Daoy (cell line): Measurements from ENCODE around the gene RUNX1. TPM values are rescaled to one million over a fixed set of nuclear protein-coding genes. Genes with fewer than 3 reads are reported as not detected.
A peak's percentile ranks its signal among the peaks of the same experiment; 100 is the strongest.

Source experiments
- DNase-seq: peaks from one replicate; pipeline ENCODE4 v3.0.0-alpha.2; 2015; ENCODE audit warnings: low read depth
- total RNA-seq: library from RNA; depleted of rRNA; stranded (reverse); fragments of >200 nt; shearing (Covaris generic); gene quantifications from 2 replicates; pipeline ENCODE4 v1.2.3, GENCODE V29; 2014

The RUNX1 gene
- total RNA-seq, 1 experiment from 2014 or later = 9.5 TPM

GRCh38 chr21:34881421-34881820 is 167.7 kb downstream of the RUNX1 start:
- DNase-seq = peak; percentile 72

GRCh38 chr21:34880401-34880800 is 168.7 kb downstream of the RUNX1 start:
- DNase-seq = no peak

GRCh38 chr21:34878940-34879339 is 170.2 kb downstream of the RUNX1 start:
- no peak for DNase-seq

GRCh38 chr21:34878501-34878900 is 170.6 kb downstream of the RUNX1 start:
- DNase-seq = peak; percentile 69

GRCh38 chr21:34877485-34878128 is 171.5 kb downstream of the RUNX1 start:
- no peak for DNase-seq

- DNase-seq = no peak
These were observed 173.3 kb downstream of the RUNX1 start for GRCh38 chr21:34875830-34876229.

GRCh38 chr21:34874684-34875513 is 174.2 kb downstream of the RUNX1 start:
- no peak for DNase-seq

GRCh38 chr21:34871026-34871908 is 177.8 kb downstream of the RUNX1 start:
- DNase-seq = no peak

- no peak for DNase-seq
These were observed 178.9 kb downstream of the RUNX1 start for GRCh38 chr21:34870246-34870645.

- no peak for DNase-seq
These were observed 179.6 kb downstream of the RUNX1 start for GRCh38 chr21:34869545-34869944.

GRCh38 chr21:34867785-34868184 is 181.3 kb downstream of the RUNX1 start:
- no peak for DNase-seq

GRCh38 chr21:34865400-34866241 is 183.5 kb downstream of the RUNX1 start:
- DNase-seq = peak; percentile 39

GRCh38 chr21:34864370-34865149 is 184.5 kb downstream of the RUNX1 start:
- no peak for DNase-seq

GRCh38 chr21:34862951-34863350 is 186.2 kb downstream of the RUNX1 start:
- no peak for DNase-seq

GRCh38 chr21:34861258-34861657 is 187.8 kb downstream of the RUNX1 start:
- DNase-seq = no peak

GRCh38 chr21:34859976-34860653 is 189.0 kb downstream of the RUNX1 start:
- DNase-seq = no peak

- DNase-seq = no peak
These were observed 190.5 kb downstream of the RUNX1 start for GRCh38 chr21:34858559-34858958.

GRCh38 chr21:34857874-34858273 is 191.2 kb downstream of the RUNX1 start:
- no peak for DNase-seq

GRCh38 chr21:34857122-34857713 is 191.9 kb downstream of the RUNX1 start:
- DNase-seq = no peak

GRCh38 chr21:34852448-34852847 is 196.7 kb downstream of the RUNX1 start:
- peak; percentile 43 for DNase-seq
